GM19324 (cell line): Measurements from ENCODE around the gene MKRN3.
"Not testable (repeated sequence)": the region's sequence is repeated elsewhere in the genome, so short reads cannot be mapped to it uniquely, and the experiment has no call there.

Experiments used
- ATAC-seq: cut with Tn5 transposase; IDR thresholded peaks from one replicate; pipeline ENCODE4 v1.9.1; 2021; ENCODE audit warnings: mild to moderate bottlenecking, moderate library complexity; ENCODE audit not compliant: unreplicated experiment, low FRiP score

The MKRN3 gene

DNA sequence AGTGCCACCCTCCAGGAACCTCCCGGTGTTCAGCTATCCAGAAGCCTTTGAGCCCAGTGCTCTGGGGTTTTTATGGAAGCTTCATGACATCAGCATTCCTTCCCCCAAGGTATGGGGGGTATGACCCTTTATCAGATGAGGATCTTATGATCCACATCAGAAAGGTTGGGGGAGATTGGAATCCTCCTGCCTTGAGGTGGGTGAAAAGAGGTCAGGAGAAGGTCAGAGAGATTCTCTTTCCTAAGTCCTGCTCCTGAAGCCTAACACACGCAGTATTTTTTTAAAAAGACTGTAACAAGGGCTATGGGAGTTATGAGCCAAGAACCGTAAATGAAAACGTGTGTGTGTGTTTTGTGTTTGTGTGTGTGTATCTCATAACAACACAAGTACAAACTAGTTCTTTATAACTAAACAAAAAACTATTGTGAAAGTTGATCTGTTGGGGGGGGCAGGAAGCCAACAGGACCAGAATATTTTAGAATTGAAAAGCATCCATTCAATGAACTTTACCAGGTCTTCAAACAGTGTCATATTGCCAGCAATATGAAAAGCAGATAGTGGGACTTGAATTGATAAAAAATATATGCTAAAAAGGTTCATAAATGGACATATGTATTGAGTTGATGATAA is 13.2 kb downstream of the MKRN3 start:
- no peak for ATAC-seq

DNA sequence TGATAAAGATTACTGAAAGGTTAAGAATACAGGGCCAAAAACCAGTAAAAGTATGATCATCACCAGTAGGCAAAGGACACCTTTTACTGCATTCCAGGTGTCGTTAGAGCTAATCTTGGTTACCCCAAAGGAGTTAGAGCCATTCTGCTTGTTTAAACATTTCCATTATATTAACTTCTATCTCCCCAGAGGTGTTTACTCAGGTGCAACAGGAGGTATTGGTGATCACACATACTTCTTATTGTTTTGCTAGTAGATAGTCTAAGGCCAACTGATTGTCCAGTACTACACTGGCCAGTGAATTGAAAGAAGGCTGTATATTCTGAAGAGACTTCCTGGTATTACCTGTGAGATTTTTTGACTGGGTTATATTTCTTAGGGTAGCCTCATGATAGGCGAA is 22.8 kb downstream of the MKRN3 start:
- no peak for ATAC-seq

DNA sequence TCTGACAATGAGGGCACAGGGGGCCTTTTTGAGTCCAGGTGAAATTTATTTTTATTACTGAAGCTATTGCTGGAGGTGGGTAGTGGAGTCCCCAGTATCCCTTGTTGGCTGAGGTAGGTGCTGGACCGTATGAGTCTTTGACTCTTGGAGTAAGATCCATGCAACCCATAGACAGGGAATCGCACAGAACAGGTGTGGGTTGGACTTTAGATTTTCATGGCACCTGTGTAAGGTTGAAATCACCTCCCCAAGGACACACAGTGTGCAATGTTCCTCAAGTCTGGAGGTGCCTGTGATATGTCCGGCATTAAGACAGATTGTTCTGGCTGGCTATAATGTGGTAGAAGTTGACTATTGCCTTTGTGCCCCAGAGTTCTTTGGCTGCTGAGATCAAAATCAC is 23.5 kb downstream of the MKRN3 start:
- no peak for ATAC-seq

DNA sequence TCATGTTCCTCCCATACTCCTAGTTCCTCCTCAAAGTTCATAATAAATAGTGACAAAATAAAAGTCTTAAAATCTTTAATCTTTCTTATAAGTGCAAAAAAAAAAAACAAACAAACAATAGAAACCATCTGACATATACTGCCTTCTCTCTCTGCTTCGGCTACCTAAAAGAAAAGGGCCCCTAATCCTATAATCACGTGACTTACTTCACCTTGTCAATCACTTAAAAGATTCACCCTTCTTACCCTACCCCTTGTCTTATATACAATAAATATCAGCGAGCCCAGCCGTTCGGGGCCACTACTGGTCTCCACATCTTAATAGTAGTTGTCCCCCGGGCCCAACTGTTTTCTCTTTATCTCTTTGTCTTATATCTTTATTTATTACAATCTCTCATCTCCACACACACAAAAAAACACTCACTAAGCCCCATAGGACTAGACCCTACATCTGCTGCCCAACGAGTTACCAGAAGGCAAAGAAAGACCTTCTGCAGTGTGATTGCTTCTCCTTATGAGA is 28.8 kb downstream of the MKRN3 start:
- ATAC-seq = no peak

DNA sequence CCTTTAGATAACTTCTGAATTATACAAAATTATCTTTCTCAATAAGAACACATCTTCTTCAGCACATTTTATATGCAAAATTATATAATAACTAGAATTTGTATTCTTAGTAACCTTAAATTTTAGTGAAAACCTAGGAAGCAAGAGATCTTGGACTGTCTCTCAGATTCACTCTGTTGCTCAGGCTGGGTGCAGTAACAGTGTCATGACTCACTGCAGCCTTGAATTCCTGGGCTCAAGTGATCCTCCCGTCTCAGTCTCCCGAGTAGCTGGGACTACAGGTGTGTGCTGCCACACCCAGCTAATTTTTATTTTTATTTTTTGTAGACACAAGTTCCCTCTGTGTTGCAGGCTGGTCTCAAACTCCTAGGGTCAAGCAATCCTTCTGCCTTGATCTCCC is 29.9 kb downstream of the MKRN3 start:
- ATAC-seq = no peak

DNA sequence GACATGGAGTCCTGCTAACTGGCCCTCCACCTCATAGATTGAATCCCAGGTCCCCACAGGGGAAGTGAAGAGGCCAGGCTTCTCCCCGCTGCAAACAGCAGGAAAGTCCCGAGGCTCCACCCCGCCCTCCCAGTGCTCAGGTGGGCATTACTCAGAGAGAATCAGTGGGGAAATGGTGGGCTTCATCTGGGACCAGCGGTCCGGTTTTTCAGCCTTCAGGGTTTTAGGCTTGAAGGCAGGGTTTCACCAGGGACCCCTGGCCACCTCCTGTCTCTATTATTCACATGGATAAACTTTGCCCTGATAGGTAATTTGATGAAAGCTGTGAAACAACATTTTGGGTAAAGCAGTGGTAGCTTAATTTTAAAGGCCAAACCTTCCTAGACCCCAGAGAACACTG is 31.3 kb downstream of the MKRN3 start:
- ATAC-seq = no peak

DNA sequence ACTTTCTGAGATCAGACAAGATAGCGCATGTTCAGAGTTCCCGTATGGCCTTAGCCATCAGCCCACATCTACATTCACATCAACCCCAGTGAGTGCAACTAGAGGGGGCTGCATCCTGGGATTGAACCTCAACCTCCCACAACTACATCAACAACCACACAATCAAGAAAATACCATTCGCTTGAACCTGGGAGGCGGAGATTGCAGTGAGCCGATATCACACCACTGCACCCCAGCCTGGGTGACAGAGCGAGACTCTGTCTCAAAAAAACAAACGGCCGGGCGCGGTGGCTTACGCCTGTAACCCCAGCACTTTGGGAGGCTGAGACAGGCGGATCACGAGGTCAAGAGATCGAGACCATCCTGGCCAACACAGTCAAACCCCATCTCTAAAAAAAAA is 31.8 kb downstream of the MKRN3 start:
- not testable (repeated sequence) for ATAC-seq

DNA sequence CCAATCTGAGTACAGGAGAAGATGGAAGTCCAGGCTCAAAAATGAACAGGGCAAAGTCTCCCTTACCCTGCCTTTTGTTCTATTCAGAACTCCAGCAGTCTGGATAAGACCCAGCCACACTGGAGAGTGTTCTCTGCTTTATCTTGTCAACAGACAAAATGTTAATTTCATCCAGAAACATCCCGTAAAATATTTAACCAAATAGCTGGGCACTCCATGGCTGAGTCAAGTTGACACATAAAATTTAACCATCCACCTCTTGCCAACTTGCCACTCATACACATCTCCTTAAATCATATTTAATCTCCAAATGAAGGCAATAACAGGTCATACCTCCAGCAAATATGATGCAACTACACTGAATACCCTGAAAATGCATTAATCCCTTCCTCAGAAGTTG is 33.6 kb downstream of the MKRN3 start:
- ATAC-seq = no peak

DNA sequence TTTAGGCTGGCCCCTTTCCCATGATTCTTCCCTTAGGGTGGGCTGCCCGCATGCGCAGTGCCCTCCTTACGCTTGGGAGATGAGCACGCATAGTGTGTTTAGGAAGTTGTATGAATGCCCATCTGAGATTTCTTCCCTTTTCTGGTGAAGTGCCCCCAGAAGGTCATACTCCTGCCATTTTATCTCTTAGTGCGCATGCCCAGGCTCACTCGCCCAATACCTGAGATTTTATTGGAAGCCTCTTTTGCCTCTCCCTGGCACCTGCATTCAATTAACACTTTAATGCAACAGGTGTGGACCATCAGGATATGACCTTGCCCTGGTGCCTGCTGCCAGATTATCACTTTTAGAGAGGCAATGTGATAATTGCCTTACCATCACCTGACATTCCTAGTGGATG is 36.6 kb downstream of the MKRN3 start:
- ATAC-seq = no peak

DNA sequence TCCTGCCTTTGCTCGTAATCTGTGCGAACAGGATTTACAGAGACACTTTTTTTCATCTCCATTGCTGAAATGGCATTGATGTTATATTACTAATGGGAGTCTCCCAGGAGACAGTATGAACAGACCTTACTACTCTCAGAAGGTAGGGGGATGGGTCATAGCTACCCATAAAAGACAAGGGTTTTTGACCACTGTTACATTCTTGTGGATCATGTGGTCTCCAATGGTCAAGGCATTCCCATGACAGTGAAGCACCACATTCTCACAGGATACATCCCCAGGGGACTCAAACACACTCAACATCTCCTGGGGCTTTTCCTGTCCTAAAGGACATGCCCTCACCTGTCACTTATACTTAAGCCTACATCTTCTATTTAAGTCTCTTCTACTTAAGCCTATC is 40.8 kb downstream of the MKRN3 start:
- no peak for ATAC-seq

DNA sequence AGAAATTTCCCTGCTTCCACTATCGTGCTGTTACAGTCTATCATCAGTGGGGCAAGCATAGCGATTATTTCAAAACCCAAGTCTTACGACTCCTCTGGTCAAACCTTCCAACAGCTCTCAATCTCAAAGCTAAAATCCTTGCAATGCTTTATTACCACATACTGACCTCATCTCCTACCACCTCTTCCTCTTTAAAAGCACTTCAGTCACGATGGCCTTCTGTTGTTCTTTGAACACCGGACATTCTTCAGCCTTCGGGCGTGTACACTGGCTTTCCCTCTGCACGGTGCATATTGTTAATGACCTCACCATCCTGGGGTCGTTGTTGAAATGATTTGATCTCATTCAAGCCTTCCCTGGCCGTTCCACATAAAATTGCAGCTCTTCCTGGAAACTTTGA is 51.1 kb downstream of the MKRN3 start:
- no peak for ATAC-seq
